HG02588 (cell line): ENCODE results near the gene GCSAM.
A peak's percentile ranks its signal among the peaks of the same experiment; 100 is the strongest.

Experiments used
- ATAC-seq: cut with Tn5 transposase; IDR thresholded peaks from one replicate; pipeline ENCODE4 v1.9.1; 2021; ENCODE audit warnings: mild to moderate bottlenecking, moderate library complexity; ENCODE audit not compliant: unreplicated experiment

GCSAM gene

GRCh38 chr3:112132975-112133448 lies at the start of gene GCSAM:
GCSAM (minus strand) TSS chr3:112133248; CDS start chr3:112133120, 128 bp downstream.
- ATAC-seq = peak; percentile 76

- ATAC-seq = no peak
Measured at GRCh38 chr3:112175646-112176045, 42.6 kb upstream of the GCSAM start.

GRCh38 chr3:112175037-112175436 lies 42.0 kb upstream of the GCSAM start:
- ATAC-seq = no peak

- no peak for ATAC-seq
Measured at GRCh38 chr3:112171144-112171543, 38.1 kb upstream of the GCSAM start.

- ATAC-seq = no peak
Measured at GRCh38 chr3:112170046-112170445, 37.0 kb upstream of the GCSAM start.

- ATAC-seq = no peak
Measured at GRCh38 chr3:112167758-112168157, 34.7 kb upstream of the GCSAM start.

- ATAC-seq = no peak
Measured at GRCh38 chr3:112149136-112149535, 16.1 kb upstream of the GCSAM start.

- no peak for ATAC-seq
Measured at GRCh38 chr3:112143689-112144088, 10.6 kb upstream of the GCSAM start.

- peak; percentile 50 for ATAC-seq
Measured at GRCh38 chr3:112143251-112143650, 10.2 kb upstream of the GCSAM start.

- no peak for ATAC-seq
Measured at GRCh38 chr3:112141293-112141692, 8.2 kb upstream of the GCSAM start.

GRCh38 chr3:112140584-112140983 lies 7.5 kb upstream of the GCSAM start:
- ATAC-seq = no peak

- ATAC-seq = no peak
Measured at GRCh38 chr3:112138219-112138969, 5.3 kb upstream of the GCSAM start.

GRCh38 chr3:112137781-112138180 lies 4.7 kb upstream of the GCSAM start:
- no peak for ATAC-seq

- ATAC-seq = no peak
Measured at GRCh38 chr3:112136959-112137693, 4.1 kb upstream of the GCSAM start.

GRCh38 chr3:112136046-112136445 lies 3.0 kb upstream of the GCSAM start:
- no peak for ATAC-seq

- no peak for ATAC-seq
Measured at GRCh38 chr3:112134335-112135124, 1.5 kb upstream of the GCSAM start.

GRCh38 chr3:112133626-112134334 lies 732 bp upstream of the GCSAM start:
- no peak for ATAC-seq

- ATAC-seq = peak; percentile 1
Measured at GRCh38 chr3:112132554-112132953, 494 bp downstream of the GCSAM start.

- no peak for ATAC-seq
Measured at GRCh38 chr3:112132088-112132487, 960 bp downstream of the GCSAM start.

- ATAC-seq = no peak
Measured at GRCh38 chr3:112131111-112131510, 1.9 kb downstream of the GCSAM start.

GRCh38 chr3:112130638-112130993 lies 2.4 kb downstream of the GCSAM start:
- no peak for ATAC-seq
